ENCODE data around the gene MEGF11. TPM values are rescaled to one million over a fixed set of nuclear protein-coding genes. Genes with fewer than 3 reads are reported as not detected.

MEGF11 gene
- total RNA-seq, 4 donors from 2014 or later = not detected

DNA sequence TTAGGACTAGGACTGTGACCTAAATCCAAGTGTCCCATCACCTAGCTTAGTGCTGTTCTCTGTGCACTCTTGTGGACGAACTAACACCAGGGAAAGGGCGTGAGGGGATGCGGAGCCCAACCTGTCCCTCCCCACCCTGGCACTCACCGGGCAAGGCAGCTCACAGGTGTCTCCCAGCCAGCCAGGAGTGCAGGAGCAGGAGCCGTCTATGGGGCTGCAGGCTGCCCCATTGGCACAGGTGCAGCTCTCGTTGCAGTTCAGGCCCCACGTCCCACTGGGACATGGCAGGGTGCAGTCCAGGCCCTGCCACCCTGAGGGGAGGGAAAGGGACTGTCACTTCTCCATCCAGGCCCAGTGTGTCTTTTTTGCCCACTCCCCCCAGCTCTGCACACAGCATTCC, 324.0 kb downstream of the MEGF11 start:
- no peak for DNase-seq
- H3K27me3 ChIP-seq = no peaks in the 10 kb centered on the region

DNA sequence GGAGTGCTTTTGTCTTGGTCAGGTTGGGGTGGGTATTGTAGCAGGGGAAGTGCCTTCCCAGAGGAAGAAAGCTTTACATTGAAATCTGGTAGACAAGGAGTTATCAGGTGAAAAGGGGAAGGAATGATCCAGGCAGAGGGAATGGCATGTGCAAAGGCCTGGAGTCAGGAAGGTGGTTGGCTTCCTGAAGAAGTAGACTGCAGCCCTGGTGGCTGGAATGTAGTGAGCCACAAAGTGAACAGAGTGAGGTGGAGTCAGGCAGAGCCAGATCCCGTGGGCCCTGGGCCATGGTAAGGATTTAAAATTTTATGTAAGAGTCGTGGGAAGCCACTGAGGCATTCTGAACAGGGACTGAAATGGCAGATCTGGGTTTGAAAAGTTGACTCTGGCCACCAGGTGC, 326.0 kb downstream of the MEGF11 start:
- H3K9me3 ChIP-seq = no peaks in the 10 kb centered on the region
- H3K4me1 ChIP-seq = no peaks in the 10 kb centered on the region
- no peaks in the 10 kb centered on the region for H3K36me3 ChIP-seq
- TF ChIP-seq POLR2A (IDR thresholded peaks at IDR 0.05) = no peak
- H3K27ac ChIP-seq = no peak overlapping the region
- H3K27me3 ChIP-seq = no peaks in the 10 kb centered on the region
- no peak overlapping the region for H3K4me3 ChIP-seq
- DNase-seq = no peak

More for the DNA sequence above, 324.0 kb downstream of the MEGF11 start:
- H3K4me3 ChIP-seq = no peak overlapping the region
- H3K9me3 ChIP-seq = no peaks in the 10 kb centered on the region
- H3K4me1 ChIP-seq = no peaks in the 10 kb centered on the region
- H3K36me3 ChIP-seq = no peaks in the 10 kb centered on the region
- TF ChIP-seq, protein P1, sequence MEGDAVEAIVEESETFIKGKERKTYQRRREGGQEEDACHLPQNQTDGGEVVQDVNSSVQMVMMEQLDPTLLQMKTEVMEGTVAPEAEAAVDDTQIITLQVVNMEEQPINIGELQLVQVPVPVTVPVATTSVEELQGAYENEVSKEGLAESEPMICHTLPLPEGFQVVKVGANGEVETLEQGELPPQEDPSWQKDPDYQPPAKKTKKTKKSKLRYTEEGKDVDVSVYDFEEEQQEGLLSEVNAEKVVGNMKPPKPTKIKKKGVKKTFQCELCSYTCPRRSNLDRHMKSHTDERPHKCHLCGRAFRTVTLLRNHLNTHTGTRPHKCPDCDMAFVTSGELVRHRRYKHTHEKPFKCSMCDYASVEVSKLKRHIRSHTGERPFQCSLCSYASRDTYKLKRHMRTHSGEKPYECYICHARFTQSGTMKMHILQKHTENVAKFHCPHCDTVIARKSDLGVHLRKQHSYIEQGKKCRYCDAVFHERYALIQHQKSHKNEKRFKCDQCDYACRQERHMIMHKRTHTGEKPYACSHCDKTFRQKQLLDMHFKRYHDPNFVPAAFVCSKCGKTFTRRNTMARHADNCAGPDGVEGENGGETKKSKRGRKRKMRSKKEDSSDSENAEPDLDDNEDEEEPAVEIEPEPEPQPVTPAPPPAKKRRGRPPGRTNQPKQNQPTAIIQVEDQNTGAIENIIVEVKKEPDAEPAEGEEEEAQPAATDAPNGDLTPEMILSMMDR (IDR thresholded peaks at IDR 0.05) = no peak
- TF ChIP-seq POLR2A (IDR thresholded peaks at IDR 0.05) = no peak
- H3K27ac ChIP-seq = no peak overlapping the region

DNA sequence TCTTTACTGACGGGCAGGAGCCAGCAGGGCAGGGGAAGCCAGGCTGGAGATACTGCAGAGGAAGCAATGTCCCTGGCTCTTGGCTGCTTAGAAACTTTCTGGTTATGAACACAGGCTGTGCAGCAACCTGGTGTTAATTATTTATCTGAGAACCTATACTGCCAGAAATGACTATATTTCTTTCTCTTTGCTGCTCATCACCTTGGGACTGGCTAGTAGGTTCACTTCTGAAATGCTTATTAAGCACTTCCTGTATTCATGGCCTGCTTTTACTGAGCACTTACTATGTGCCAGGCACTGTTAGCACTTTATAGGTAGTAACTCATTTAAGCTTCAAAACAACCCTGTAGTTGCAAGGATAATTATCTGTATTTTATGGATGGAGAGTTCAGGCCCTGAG, 326.7 kb downstream of the MEGF11 start:
- no peak for TF ChIP-seq POLR2A (IDR thresholded peaks at IDR 0.05)
- TF ChIP-seq, protein P1 (IDR thresholded peaks at IDR 0.05) = no peak
- H3K9me3 ChIP-seq = no peaks in the 10 kb centered on the region
- no peak overlapping the region for H3K4me3 ChIP-seq
- no peaks in the 10 kb centered on the region for H3K36me3 ChIP-seq
- no peak overlapping the region for H3K27ac ChIP-seq
- H3K4me1 ChIP-seq = no peaks in the 10 kb centered on the region
- no peaks in the 10 kb centered on the region for H3K27me3 ChIP-seq
- DNase-seq = no peak

DNA sequence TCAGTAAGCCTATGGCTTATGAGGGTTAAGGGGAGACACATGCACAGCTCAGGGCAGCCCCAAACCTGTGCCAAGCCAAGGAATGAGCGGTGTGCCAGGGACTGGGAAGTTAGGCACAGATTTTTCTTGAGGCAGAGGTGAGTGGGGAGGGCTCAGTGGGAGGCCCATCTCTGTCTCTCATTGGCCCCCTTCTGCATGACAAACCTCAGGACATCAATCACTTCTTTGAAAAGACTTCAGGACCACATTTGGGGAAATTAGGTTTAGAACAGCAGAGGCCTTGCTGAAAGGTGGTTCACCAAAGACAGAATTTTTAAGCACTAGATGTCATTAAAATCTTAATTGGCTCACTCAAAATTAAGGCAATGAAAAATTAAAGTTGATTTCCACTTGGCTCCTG, 327.1 kb downstream of the MEGF11 start:
- H3K4me3 ChIP-seq = no peak overlapping the region
- DNase-seq = no peak
- no peaks in the 10 kb centered on the region for H3K9me3 ChIP-seq
- no peaks in the 10 kb centered on the region for H3K36me3 ChIP-seq
- no peaks in the 10 kb centered on the region for H3K4me1 ChIP-seq
- no peak overlapping the region for H3K27ac ChIP-seq
- no peaks in the 10 kb centered on the region for H3K27me3 ChIP-seq
- no peak for TF ChIP-seq POLR2A (IDR thresholded peaks at IDR 0.05)
- TF ChIP-seq, protein P1 (IDR thresholded peaks at IDR 0.05) = no peak

DNA sequence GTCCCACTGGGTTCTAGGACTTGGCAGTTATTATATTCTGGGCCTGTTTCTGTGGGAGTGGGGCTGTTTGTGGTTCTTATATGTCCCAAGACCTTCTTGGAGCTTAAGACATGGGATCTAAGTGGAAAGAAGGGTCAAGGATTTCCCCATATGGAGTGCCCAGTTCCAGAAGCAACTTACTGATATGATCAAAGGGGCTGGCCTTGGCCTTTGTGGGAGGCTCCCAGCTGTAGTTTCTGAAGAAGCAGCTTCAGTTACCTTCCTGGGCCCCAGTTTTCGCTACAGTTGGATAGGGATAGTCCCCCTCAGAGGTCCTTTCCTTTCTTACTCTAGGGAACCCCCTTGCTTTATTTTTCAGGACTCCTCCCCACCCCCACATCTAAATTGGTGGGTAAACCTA, 328.2 kb downstream of the MEGF11 start:
- Histone ChIP-seq H3K9me3 (no peaks in the 10 kb centered on the region), H3K4me1 (no peaks in the 10 kb centered on the region), H3K36me3 (no peaks in the 10 kb centered on the region), H3K27ac (no peak overlapping the region), H3K27me3 (no peaks in the 10 kb centered on the region), H3K4me3 (no peak overlapping the region)
- TF ChIP-seq POLR2A (IDR thresholded peaks at IDR 0.05) = no peak
- no peak for DNase-seq

DNA sequence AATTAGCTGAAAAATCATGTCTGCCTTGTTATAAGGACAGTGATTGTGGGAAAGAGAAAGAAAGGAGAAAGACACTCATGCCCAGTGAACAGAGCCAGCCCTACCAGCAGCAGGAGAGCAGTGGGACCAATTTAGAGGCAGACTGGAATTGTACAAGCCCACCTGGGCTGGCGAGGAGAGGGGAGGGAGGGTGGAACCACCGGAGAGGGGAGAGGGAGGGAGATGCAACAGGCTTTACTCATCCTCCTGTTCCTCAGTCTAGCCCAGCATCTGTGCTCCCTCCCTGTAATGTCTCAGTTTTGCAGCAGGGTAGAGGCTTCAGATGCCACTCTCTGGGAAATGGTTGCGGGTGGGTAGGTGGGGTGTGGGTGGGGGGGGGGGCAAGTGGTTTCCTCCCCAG, 329.5 kb downstream of the MEGF11 start:
- H3K4me3 ChIP-seq = no peak overlapping the region
- no peak for DNase-seq
- no peaks in the 10 kb centered on the region for H3K9me3 ChIP-seq
- H3K36me3 ChIP-seq = no peaks in the 10 kb centered on the region
- H3K27me3 ChIP-seq = no peaks in the 10 kb centered on the region
- TF ChIP-seq, protein P1 (IDR thresholded peaks at IDR 0.05) = no peak
- no peak overlapping the region for H3K27ac ChIP-seq
- H3K4me1 ChIP-seq = no peaks in the 10 kb centered on the region

DNA sequence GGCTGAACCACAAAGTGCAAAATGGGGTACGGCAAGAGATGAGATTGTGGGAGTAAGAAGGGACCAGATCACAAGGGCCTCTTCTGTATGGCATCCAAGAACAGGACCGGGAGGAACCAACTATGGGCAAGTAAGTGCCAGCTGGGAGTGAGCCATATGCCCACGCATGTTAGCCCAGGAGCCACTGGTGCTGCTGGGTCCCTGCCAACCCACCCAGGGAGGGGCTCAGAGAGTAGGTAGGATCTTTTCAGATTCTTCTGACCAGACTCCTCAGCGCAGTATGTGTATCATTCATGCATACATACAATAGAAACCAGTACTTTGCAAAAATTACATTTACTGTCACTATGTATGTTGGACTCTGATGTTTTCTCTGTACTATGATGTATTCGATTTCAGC, 330.3 kb downstream of the MEGF11 start:
- TF ChIP-seq, protein P1 (IDR thresholded peaks at IDR 0.05) = no peak
- TF ChIP-seq POLR2A (IDR thresholded peaks at IDR 0.05) = no peak
- DNase-seq = no peak
- no peaks in the 10 kb centered on the region for H3K27me3 ChIP-seq
- no peaks in the 10 kb centered on the region for H3K9me3 ChIP-seq
- H3K36me3 ChIP-seq = no peaks in the 10 kb centered on the region
- H3K4me3 ChIP-seq = no peak overlapping the region
- no peaks in the 10 kb centered on the region for H3K4me1 ChIP-seq
- H3K27ac ChIP-seq = no peak overlapping the region

All from Peyer's patch (tissue), 4 donors.